HG02840 (cell line): ENCODE measurements around the gene EIPR1.

ENCODE experiments used
- ATAC-seq: cut with Tn5 transposase; IDR thresholded peaks from one replicate; pipeline ENCODE4 v1.9.1; 2021; ENCODE audit warnings: mild to moderate bottlenecking, moderate library complexity, moderate number of reproducible peaks; ENCODE audit not compliant: unreplicated experiment, low FRiP score

The EIPR1 gene

GRCh38 chr2:3229221-3229620, 148.4 kb downstream of the EIPR1 start:
- no peak for ATAC-seq

DNA sequence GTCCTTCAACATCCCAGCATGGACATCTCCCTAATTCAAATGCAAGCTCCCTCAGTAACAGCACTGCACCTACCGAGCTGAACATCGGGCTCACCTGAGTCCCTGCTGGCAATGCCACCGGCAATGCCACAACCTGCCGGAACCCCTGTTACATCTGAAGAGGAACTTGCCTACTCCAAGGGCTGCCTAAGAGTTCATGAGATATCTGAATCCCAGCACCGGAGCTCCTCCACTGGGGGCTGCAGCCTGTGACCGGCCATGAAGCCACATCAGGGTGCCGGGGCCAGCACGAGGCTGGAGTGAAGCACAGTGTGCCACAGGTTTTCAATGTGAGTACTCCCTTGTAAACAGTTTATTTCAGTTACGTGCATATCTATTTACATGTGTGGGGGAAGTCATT, 152.9 kb downstream of the EIPR1 start:
- ATAC-seq: no peak

- peak; percentile 94 for ATAC-seq
Observed at GRCh38 chr2:3223080-3223923, 154.3 kb downstream of the EIPR1 start.

- peak; percentile 39 for ATAC-seq
Observed at GRCh38 chr2:3222636-3223035, 155.0 kb downstream of the EIPR1 start.

- no peak for ATAC-seq
Observed at GRCh38 chr2:3219536-3219935, 158.1 kb downstream of the EIPR1 start.

DNA sequence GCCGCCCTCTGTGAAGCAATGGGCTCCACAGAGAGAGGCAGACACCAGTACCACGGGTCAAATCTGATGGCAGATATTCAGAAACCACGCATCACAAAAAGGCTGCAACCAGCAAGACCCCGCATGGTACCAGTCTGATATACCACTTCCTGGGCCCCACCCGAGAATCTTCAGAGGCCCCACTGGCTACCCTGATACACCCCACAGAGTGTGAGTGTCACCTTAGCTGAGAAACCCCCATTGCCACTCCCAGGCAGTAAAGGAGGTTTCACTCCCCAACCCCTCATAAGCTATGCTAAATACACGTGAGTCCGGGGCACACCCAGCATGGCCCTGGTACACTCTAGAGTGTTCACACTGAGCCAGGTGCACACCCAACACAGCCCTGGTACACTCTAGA, 160.0 kb downstream of the EIPR1 start:
- no peak for ATAC-seq

DNA sequence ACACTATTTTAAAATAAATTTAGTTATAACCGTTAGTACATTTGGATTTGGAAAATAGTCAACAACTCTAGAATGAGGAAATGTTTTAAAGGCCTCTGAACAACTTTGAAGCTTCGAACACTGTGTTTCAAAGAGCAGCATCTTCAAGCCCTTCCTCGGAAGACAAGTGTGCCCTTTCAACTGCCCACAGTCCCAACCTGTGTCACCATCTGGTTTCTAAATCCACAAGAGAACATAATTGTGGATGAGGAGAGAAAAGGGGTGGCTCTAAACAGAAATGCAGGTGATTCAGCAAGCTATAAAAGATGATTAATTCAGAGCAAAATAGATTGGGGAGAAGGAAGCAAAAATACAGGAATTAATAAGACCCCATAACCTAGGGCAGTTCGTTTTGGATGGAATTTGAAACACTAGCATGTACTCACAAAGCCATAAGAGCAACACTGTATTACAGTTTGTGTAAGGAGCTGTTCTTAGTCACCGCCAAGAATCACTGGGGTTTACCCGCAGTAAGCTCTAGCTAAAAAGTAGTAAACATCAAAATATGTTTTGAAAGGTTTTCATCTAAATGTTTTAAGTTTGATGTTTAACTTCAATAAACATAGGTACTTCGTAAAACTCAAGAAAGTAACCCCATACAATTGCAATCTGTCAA, 160.7 kb downstream of the EIPR1 start:
- no peak for ATAC-seq

DNA sequence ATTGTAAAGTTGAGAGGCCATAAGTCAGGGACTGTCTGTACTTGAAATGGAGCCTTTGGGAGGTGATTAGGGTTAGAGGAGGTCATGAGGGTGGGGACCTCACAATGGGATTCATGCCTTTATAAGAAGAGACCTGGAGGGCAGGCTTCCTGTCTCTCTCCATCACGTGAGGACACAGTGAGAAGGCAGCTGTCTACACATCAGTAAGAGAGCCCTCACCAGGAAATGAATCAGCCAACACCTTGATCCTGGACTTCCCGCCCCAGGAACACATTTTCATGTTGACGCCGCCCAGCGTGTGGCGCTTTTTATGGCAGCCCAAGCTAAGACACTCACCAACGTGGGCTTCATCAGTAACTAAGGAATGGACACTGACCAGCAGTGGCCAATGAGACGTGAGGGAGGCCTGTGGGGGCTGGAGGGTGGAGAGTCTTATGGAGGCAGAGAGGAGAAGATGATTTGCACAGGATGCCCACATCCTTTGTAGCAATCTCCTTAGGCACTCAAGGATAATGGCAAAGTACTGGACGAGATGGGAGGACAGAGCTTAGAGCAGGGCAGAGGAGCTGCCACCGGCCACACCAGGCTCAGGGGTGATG, 162.7 kb downstream of the EIPR1 start:
- no peak for ATAC-seq

DNA sequence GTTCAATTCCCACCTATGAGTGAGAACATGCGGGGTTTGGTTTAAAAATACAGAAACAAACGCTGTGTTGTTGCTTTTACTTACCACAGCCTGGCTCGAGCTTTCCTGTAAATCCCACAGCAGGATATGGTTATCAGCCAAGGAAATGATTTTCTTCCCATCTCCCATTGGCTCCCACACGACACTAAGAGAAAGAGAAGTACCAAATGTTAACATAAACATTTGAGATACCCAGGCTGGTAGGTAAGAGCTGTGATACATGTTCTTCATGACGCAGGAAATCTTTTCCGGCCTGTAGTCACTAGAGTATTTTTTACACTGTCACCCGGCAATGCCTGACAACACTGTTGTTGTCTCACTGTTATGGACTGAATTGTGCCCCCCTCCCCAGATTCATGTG, 163.6 kb downstream of the EIPR1 start:
- no peak for ATAC-seq

DNA sequence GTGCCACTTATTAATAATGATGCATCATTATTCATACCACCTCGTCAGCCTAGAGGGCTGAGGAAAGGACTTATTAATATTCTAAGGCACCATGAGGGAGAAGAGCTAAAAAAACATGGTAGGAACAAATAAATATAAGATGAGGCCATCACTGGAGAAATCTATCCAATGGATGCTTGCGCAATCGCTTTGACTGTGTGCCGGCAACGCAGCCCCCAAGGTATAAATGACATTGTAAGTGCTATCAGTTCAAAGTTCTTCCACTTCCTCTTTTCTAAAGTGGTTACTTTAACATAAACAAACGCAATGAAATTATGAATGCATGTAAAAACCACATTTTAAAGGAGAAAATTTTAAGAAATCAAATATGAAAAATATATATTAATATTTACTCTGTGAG, 164.6 kb downstream of the EIPR1 start:
- ATAC-seq: no peak

DNA sequence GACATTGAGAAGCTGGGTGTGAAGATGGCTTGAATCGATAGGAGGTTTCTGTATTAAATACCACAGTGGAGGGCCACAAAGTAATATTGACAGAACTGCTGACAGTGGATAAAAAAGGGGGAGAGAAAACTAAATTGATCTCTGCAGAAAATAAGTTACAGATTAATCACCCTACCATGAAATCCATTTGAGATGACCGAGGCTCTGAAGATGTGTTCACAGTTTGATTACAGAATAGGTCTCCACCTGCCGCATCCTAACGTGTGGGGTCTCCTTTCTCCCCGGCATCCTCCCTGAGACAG, 165.6 kb downstream of the EIPR1 start:
- no peak for ATAC-seq

DNA sequence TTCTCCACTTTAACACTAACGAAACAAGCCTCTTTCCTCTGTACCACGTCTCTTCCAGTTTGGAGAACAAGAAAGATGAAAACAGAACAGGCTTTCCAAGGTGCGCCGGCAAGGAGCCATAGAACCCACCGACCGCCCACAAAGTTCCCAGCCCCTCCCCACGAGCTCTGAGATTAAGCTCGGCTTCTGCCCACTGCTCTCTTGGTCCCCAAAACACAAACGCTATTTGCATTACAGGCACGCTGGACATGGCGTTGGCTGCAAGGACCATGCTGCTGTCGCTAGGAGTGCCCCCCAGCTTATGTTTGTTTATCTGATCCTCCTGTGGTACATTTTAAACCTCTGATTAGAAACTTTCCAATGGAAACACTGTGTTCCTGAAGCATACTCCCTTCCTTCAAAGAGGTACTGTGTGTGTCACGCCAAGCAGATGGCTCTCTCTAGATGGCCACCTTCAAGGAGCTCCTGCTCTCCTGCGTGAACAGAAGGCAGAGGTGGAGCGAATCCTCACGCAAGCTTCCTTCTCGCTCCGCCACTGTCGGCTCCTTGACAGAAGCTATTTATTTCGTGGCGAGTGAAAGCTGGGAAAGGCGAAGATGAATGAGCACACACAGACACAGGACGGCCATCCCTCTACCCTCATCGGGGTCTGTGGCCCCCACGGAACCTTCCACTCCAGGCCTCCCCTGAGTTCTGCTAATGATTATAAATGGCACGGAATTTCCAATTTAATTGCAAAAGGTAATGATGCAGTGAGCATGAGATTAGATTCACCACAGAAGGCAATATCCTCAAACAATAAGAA, 166.2 kb downstream of the EIPR1 start:
- no peak for ATAC-seq

- no peak for ATAC-seq
Observed at GRCh38 chr2:3210257-3210656, 167.4 kb downstream of the EIPR1 start.

DNA sequence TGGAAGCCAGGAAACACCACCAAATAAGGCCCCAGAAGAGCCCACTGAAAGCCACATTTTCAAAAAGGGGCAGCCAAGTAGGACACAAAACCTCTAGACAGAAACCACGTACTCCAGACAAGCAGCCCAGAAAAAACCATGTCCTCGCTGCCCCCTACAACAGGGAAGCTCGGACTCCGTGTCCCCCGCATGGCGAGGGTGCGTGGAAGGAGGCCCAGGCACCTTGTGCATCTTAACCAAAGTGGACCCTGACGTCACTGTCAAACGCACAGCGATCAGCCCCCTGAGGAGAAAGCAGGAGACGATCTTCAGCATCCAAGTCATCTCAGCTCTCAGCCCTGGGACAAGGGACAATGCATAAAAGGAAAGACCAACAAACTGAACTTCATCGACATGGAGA, 168.4 kb downstream of the EIPR1 start:
- ATAC-seq: no peak

GRCh38 chr2:3208591-3208990, 169.0 kb downstream of the EIPR1 start:
- no peak for ATAC-seq

- no peak for ATAC-seq
Observed at GRCh38 chr2:3208179-3208578, 169.4 kb downstream of the EIPR1 start.

DNA sequence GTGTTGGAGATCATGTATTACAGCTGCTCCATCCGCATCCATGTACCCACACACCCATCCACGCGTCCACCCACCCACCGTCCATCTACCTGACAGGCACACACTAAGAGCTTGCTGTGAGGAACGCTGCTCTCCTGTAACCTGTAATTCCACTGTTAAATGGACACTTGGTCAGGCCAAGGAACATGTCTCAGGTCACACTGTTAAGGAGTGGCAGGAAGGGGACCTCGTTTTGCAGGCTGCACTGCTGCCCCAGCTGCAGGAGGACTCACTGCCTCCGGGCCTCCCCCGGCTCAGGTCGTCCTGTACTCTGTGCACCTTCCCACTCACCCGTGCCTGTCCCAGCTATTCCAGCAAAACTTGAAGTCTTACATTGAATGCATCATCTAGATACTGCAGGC, 170.5 kb downstream of the EIPR1 start:
- ATAC-seq: no peak

- no peak for ATAC-seq
Observed at GRCh38 chr2:3205845-3206244, 171.8 kb downstream of the EIPR1 start.

GRCh38 chr2:3204031-3204821, 173.4 kb downstream of the EIPR1 start:
- no peak for ATAC-seq

- ATAC-seq: no peak
Observed at GRCh38 chr2:3203497-3204019, 174.1 kb downstream of the EIPR1 start.
